ENCODE data around the gene CELF4. TPM values are rescaled to one million over a fixed set of nuclear protein-coding genes. Genes with fewer than 3 reads are reported as not detected.

The CELF4 gene
- total and polyA plus RNA-seq, 2 of the 4 experiments (the other 2 are of a cell fraction) = not detected

- no peak for TF ChIP-seq POLR2A (IDR thresholded peaks at IDR 0.05; ENCODE audit: low read depth, low read length)
- TF ChIP-seq NFE2L2 (IDR thresholded peaks at IDR 0.05; ENCODE audit: low read depth, low read length) = no peak
- TF ChIP-seq RAD21 (IDR thresholded peaks at IDR 0.05; ENCODE audit: low read length) = no peak
- TF ChIP-seq RCOR1 (IDR thresholded peaks at IDR 0.05; ENCODE audit: insufficient replicate concordance, low read length) = no peak
- TF ChIP-seq CEBPB (IDR thresholded peaks at IDR 0.05; ENCODE audit: low read depth, low read length) = no peak
- no peak for TF ChIP-seq BHLHE40 (IDR thresholded peaks at IDR 0.05; ENCODE audit: low read depth, low read length)
- TF ChIP-seq ELK1 (IDR thresholded peaks at IDR 0.05; ENCODE audit: borderline replicate concordance, low read depth, low read length) = no peak
Observed at GRCh38 chr18:37476611-37477295, 88.8 kb downstream of the CELF4 start.

More at GRCh38 chr18:37476611-37477295, 88.8 kb downstream of the CELF4 start:
- in situ Hi-C loops (cut with MboI; ENCODE audit: low sequenced_read_pairs) (loop anchor here (10.0 to 25.0 kb wide), 2 partner anchors 92 to 539 kb away; no protein-coding TSS in a partner anchor), dilution Hi-C loops (cut with HindIII; ENCODE audit: low sequenced_read_pairs, unreplicated experiment) (no loop called here), intact Hi-C loops (cut with micrococcal nuclease) (loop anchor here (1.0 to 10.0 kb wide), 4 partner anchors 32 to 532 kb away; no protein-coding TSS in a partner anchor)
- Histone ChIP-seq H3K27me3 (ENCODE audit: control insufficient read depth, insufficient read depth, low read length) (peaks cover 26% of the 10 kb centered on the region), H3K18ac (ENCODE audit: low read depth, low read length) (no peak overlapping the region), H4K20me1 (ENCODE audit: insufficient read depth, low read length) (no peaks in the 10 kb centered on the region), H2BK20ac (ENCODE audit: low read depth, low read length) (no peak overlapping the region), H3K14ac (replicated peaks; ENCODE audit: low read depth, low read length) (no peak overlapping the region), H2BK120ac (ENCODE audit: low read depth, low read length) (no peak overlapping the region), H3K4me1 (ENCODE audit: control insufficient read depth, insufficient read depth, low read length) (no peaks in the 10 kb centered on the region), H4K91ac (ENCODE audit: insufficient read depth, low read depth, low read length) (no peak overlapping the region), H2BK5ac (ENCODE audit: low read depth, low read length, poor library complexity, severe bottlenecking) (no peak overlapping the region), H3K9ac (ENCODE audit: low read depth, low read length) (no peak overlapping the region), H3K9me3 (ENCODE audit: control insufficient read depth, insufficient read depth, low read length) (no peaks in the 10 kb centered on the region), H4K8ac (ENCODE audit: low read depth in 2 of 2, low read length in 2 of 2) (no peak overlapping the region), H2AFZ (replicated peaks; ENCODE audit: low read length, poor library complexity) (no peak overlapping the region), H3K79me1 (ENCODE audit: low read depth in 1 of 2, low read length in 2 of 2) (no peaks in the 10 kb centered on the region), H3K9me1 (ENCODE audit: insufficient read depth, low read length) (no peaks in the 10 kb centered on the region), H2AK5ac (ENCODE audit: low read depth, low read length) (no peak overlapping the region), H3K4me3 (ENCODE audit: insufficient read depth, low read depth, low read length) (no peak overlapping the region), H4K5ac (ENCODE audit: low read depth, low read length) (no peak overlapping the region), H3K4ac (ENCODE audit: low read depth, low read length) (no peak overlapping the region), H3K36me3 (ENCODE audit: control insufficient read depth, insufficient read depth, low read length) (no peaks in the 10 kb centered on the region), H2AK9ac (replicated peaks; ENCODE audit: low read depth, low read length, poor library complexity) (no peak overlapping the region), H2BK15ac (ENCODE audit: low read depth, low read length) (no peak overlapping the region), H3K27ac (ENCODE audit: insufficient read depth, low read length) (no peak overlapping the region), H3K56ac (ENCODE audit: extremely low read depth, insufficient read depth, low read length) (no peak overlapping the region), H3K4me2 (ENCODE audit: low read depth, low read length) (no peak overlapping the region), H3K23ac (ENCODE audit: low read depth, low read length) (no peak overlapping the region)
- CTCF ChIA-PET = no interaction called here
- BruUV-seq (replicated peaks) = no TSS peak
- no peak for ATAC-seq (ENCODE audit: low read depth)
- 46% methylated on average over 11 of the region's 22 CpGs; no CpG with 5 or more reads in 1 of the 2 experiments for WGBS, 2 experiments (ENCODE audit: extremely low coverage in 2 of 2, insufficient read length in 1 of 2)
- no peak for DNase-seq
- POLR2A ChIA-PET (ENCODE audit: unreplicated experiment) = no interaction called here
